ENCODE results near the gene GPR153.

GRCh38 chr1:6310116-6310848, 49.4 kb upstream of the GPR153 start:
- TF ChIP-seq CTCF (IDR thresholded peaks at IDR 0.05; ENCODE audit: control extremely low read depth in 1 of 3, insufficient read depth in 1 of 3, low read depth in 1 of 3, low read length in 3 of 3) (no peak), ATF3 (IDR thresholded peaks at IDR 0.05; ENCODE audit: insufficient read depth, low read depth, low read length) (no peak), SUZ12 (IDR thresholded peaks at IDR 0.05; ENCODE audit: low read length) (no peak), RFX5 (IDR thresholded peaks at IDR 0.05; ENCODE audit: borderline replicate concordance, low read depth, low read length) (no peak), POLR2AphosphoS5 (IDR thresholded peaks at IDR 0.05; ENCODE audit: low read depth, low read length) (no peak), MAX (IDR thresholded peaks at IDR 0.05) (no peak), POLR2A (IDR thresholded peaks at IDR 0.05; ENCODE audit: control extremely low read depth in 1 of 2, low read depth in 2 of 2, low read length in 2 of 2) (no peak), TAF1 (IDR thresholded peaks at IDR 0.05; ENCODE audit: low read depth, low read length) (no peak), GTF2F1 (IDR thresholded peaks at IDR 0.05; ENCODE audit: borderline replicate concordance, low read depth, low read length) (no peak), TEAD4 (IDR thresholded peaks at IDR 0.05; ENCODE audit: low read depth, low read length) (no peak), EZH2 (IDR thresholded peaks at IDR 0.05; ENCODE audit: low read depth, low read length, severe bottlenecking) (no peak), ZNF274 (IDR thresholded peaks at IDR 0.05; ENCODE audit: borderline replicate concordance, extremely low read depth, low read length) (no peak)

Data from H1 (cell line).